Measurements from ENCODE around the gene ZIC1.

GRCh38 chr3:147385059-147386012, 23.8 kb upstream of the ZIC1 start:
- TF ChIP-seq SETDB1 (IDR thresholded peaks at IDR 0.05; ENCODE audit: insufficient read length, low read length) (no peak), ZBTB7A (tag by site-specific recombination; IDR thresholded peaks at IDR 0.05; ENCODE audit: low read depth) (no peak), ZSCAN5A (tag by site-specific recombination; IDR thresholded peaks at IDR 0.05) (no peak), ZNF510 (tag by site-specific recombination; IDR thresholded peaks at IDR 0.05; ENCODE audit: insufficient replicate concordance) (no peak), REST (tag by site-specific recombination; IDR thresholded peaks at IDR 0.05) (no peak), ZNF629 (tag by site-specific recombination; IDR thresholded peaks at IDR 0.05) (no peak), ZNF639 (tag by site-specific recombination; IDR thresholded peaks at IDR 0.05) (no peak), CTCF (tag by site-specific recombination; IDR thresholded peaks at IDR 0.05) (no peak), ZNF324 (tag by site-specific recombination; IDR thresholded peaks at IDR 0.05) (no peak), ZBTB6 (tag by site-specific recombination; IDR thresholded peaks at IDR 0.05) (no peak)

Data from HEK293 (cell line).